Measurements from ENCODE around the gene MAB21L2.

DNA sequence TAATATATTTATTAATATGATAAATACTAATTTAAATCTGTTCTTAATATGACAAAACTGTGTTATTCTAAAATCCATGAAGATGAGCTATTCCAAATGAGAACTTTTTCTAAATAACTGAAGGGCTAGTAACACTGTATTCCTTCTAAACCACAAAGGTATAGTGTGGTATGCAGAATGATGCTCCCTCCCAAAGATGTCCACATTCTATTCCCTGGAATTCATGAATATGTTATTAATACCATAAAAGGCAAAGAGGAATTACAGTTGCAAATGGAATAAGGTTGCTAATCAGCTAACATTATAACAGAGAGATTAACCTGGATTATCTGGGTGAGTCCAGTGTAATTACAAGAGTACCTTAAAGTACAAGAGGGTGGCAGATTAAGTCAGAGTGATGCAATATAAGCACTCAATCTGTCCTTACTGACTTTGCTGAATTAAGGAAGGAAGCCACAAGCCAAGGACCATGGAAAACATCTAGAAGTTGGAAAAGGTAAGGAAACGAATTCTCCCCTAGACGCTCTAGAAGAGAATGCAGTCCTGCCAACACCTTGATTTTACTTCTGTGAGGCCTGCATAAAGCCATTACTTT, 20.7 kb upstream of the MAB21L2 start:
- TF ChIP-seq GABPA (IDR thresholded peaks at IDR 0.05; ENCODE audit: borderline replicate concordance, insufficient read depth, low read length) (no peak), EZH2 (IDR thresholded peaks at IDR 0.05; ENCODE audit: low read depth, low read length, severe bottlenecking) (no peak)
